Measurements from ENCODE around the gene TOR1B.

The TOR1B gene

DNA sequence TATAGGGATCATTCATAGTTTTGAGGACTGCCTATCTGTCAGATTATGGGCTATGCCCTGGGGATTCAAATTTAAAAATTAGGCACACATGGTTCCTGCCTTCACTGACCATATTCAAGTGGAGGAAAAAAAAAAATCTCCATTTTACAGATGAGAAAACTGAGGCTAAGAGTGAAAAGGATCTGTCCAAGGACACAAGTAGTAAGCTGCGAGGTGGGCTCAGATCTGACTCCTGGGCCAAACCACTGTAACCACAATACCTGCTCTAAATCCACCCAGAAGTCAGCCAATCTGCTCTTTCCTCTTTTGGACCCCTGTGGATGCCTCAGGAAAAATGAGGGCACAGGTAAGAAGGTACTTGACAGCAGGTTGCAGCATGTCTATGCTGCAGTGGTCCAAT, 23.8 kb downstream of the TOR1B start:
- TF ChIP-seq, protein P1, sequence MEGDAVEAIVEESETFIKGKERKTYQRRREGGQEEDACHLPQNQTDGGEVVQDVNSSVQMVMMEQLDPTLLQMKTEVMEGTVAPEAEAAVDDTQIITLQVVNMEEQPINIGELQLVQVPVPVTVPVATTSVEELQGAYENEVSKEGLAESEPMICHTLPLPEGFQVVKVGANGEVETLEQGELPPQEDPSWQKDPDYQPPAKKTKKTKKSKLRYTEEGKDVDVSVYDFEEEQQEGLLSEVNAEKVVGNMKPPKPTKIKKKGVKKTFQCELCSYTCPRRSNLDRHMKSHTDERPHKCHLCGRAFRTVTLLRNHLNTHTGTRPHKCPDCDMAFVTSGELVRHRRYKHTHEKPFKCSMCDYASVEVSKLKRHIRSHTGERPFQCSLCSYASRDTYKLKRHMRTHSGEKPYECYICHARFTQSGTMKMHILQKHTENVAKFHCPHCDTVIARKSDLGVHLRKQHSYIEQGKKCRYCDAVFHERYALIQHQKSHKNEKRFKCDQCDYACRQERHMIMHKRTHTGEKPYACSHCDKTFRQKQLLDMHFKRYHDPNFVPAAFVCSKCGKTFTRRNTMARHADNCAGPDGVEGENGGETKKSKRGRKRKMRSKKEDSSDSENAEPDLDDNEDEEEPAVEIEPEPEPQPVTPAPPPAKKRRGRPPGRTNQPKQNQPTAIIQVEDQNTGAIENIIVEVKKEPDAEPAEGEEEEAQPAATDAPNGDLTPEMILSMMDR (conservative IDR thresholded peaks at IDR 0.05; ENCODE audit: low read length), result no peak
- DNase-seq (ENCODE audit: low read depth), result no peak
- H3K4me3 ChIP-seq (ENCODE audit: low read length), result no peak overlapping the region

DNA sequence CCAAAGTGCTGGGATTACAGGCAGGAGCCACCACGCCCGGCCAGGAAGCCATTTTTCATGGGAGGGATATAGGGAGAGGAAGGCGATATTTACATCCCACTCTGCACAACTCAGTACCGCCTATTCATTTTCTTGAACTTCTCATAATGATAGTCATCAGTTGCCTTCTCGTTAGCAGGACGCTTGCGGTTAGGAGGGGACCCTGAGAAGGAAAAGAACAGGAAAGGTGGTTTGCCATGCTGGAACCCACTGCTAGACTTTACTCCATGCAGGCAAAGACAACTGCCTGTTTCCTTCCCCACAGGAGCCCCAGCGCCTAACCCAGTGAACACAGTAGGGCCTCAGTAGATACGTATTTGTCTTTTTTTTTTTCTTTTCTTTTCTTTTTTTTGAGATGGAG, 25.1 kb downstream of the TOR1B start:
- TF ChIP-seq, protein P1 (conservative IDR thresholded peaks at IDR 0.05; ENCODE audit: low read length), result no peak
- H3K4me3 ChIP-seq (ENCODE audit: low read length), result no peak overlapping the region
- no peak for DNase-seq (ENCODE audit: low read depth)

GRCh38 chr9:129828969-129829368, 26.0 kb downstream of the TOR1B start:
- TF ChIP-seq, protein P1 (conservative IDR thresholded peaks at IDR 0.05; ENCODE audit: low read length), result no peak
- H3K4me3 ChIP-seq (ENCODE audit: low read length), result no peak overlapping the region
- no peak for DNase-seq (ENCODE audit: low read depth)

DNA sequence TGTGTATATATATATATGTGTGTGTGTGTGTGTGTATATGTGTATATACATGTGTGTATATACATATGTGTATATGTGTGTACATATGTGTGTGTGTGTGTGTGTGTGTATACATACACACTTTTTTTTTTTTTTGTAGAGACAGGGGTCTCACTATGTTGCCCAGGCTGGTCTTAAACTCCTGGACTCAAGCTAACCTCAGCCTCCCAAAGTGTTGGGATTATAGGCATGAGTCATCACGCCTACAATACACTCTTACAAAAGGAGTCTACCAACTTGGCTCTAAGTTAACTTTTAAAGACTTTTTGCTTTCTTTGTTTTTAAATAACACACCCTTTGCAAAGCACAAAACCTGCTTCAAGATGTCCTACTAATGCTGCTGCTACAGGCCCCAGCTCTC, 30.0 kb downstream of the TOR1B start:
- no peak for DNase-seq (ENCODE audit: low read depth)
- no peak overlapping the region for H3K4me3 ChIP-seq (ENCODE audit: low read length)
- TF ChIP-seq, protein P1 (conservative IDR thresholded peaks at IDR 0.05; ENCODE audit: low read length), result no peak

DNA sequence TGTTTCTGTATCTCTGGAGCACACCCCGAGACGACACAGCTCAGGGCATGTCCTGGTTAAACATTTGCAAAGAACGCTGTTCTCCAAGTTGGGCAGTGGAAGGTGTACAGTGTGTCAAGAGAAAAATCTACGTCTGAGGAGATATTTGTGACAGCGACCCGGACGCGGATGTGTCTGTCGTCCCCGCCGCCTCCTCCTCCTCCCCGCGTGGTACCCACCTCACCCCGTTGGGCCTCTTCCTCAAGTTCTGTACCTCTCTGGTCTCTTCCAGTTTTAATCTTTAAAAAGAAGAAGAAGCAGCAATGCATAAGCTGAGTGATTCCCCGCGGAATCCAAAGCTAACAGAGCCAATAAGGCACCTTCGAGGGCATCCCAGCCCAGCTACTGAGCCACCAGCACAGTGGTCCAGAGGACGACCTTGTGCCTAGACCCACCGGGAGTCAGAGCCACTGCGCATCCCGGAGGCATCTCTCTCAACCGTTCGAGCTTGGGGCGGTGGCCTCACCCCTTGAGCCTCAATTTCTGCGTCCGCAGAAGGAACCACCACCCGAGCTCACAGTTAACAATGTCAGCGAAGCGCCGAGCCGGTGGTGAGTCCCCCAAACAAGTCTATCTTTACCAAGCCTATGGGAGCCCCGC, 31.6 kb downstream of the TOR1B start:
- TF ChIP-seq, protein P1 (conservative IDR thresholded peaks at IDR 0.05; ENCODE audit: low read length), result no peak
- H3K4me3 ChIP-seq (ENCODE audit: low read length), result peak overlapping the region; percentile 98
- DNase-seq (ENCODE audit: low read depth), result no peak

DNA sequence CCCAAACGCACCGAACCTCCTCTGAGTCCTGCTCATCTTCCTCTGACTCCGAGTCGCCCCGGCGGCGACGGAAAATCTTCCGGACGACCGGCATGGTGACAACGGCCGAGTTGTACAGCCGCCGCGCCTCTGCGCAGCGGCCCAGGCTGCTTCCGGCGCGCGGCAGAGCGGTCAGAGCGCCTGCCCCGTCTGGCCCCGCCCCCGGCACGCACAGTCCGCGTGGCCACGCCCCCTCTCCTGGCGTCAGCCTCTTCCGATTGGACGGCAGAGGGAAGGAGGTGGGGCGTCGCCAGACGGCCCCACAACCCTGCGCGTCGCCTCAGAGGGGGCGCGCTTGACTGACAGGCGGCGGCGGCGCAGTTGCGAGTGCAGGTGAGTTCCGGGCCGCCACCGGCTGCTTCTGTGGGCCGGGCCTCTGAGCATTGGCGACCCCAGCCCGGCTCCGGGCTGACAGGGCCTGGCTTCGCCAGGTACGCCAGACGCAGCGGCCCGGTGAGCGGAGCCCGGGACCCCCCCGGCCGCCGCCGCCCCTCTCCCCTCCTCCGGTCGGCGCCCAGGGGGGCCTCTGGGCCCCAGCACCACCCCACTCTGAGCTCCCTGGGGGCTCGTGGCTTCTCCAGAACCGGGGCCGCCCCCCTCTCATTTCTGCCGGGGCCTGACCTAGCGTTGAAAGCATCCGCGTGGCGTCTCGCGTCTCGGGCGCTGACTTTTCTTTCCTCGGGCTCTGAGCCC, 32.3 kb downstream of the TOR1B start, which contains the start of the genes C9orf78 and USP20:
C9orf78 (minus strand) TSS at position 148 of the 732 bp plus-strand sequence; CDS start at position 94, 54 bp downstream.
USP20 (plus strand) TSS at position 331 of the 732 bp plus-strand sequence. CDS start 17,098 bp downstream, outside the sequence.
- TF ChIP-seq, protein P1 (conservative IDR thresholded peaks at IDR 0.05; ENCODE audit: low read length), result no peak
- peak; percentile 90 for DNase-seq (ENCODE audit: low read depth)
- peak within 1 kb of the TSS; percentile 98 for H3K4me3 ChIP-seq (ENCODE audit: low read length)

- peak; percentile 29 for DNase-seq (ENCODE audit: low read depth)
- TF ChIP-seq, protein P1 (conservative IDR thresholded peaks at IDR 0.05; ENCODE audit: low read length), result no peak
- H3K4me3 ChIP-seq (ENCODE audit: low read length), result peak overlapping the region; percentile 75
Measured at GRCh38 chr9:129835860-129836223, 32.9 kb downstream of the TOR1B start.

All from AG10803 (cell line).